NCI-H2107 treated with DMSO at 0.1 percent for 48 hours (cell line): ENCODE data around the gene RNF175.

Experiments used
- DNase-seq: peaks from one replicate; lab custom pipeline; 2025; ENCODE audit not compliant: unreplicated experiment; lab: John Stamatoyannopoulos, UW

Gene RNF175

GRCh38 chr4:153750197-153750817 lies 9.5 kb downstream of the RNF175 start:
- peak; percentile 8 for DNase-seq

GRCh38 chr4:153748378-153748777 lies 11.4 kb downstream of the RNF175 start:
- DNase-seq, result no peak

GRCh38 chr4:153747406-153747955 lies 12.3 kb downstream of the RNF175 start:
- no peak for DNase-seq

DNA sequence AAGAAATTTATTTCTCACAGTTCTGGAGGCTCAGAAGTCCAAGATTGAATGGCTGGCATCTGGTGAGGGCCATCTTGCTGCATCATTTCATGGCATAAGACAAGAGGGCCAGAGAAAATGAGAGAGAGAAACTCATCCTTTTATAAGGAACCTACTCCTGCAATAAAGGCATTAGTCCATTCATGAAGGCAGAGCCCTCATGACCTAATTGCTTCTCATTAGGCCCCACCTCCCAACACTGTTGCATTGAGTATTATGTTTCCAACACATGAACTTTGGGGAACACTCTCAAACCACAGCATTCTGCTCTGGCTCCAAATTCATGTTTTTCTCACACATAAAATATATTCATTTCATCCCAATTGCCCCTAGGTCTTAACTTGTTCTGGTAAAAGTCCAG lies 14.2 kb downstream of the RNF175 start:
- DNase-seq, result no peak

- DNase-seq, result no peak
Observed at GRCh38 chr4:153741541-153741940, 18.3 kb downstream of the RNF175 start.

GRCh38 chr4:153735906-153736461 lies 23.8 kb downstream of the RNF175 start:
- no peak for DNase-seq

GRCh38 chr4:153733751-153734448 lies 25.9 kb downstream of the RNF175 start:
- DNase-seq, result no peak

DNA sequence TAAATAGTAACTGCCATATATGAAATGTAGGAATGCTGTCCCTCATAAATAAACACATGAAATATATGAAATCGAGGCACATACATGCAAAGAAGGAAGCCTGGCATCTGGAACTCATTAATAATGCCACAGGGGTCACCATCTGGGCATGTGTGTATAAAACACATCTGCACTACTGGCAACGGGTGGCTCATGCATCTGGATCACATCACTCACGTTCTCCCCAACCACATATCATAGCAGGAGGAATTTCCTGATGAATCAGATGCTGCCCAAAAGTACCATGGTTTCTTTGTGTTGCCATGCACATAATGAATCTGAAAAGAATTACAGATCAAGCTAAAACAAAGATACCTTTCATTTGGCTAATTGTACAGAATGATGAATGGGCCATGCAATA lies 28.6 kb downstream of the RNF175 start:
- DNase-seq, result no peak

GRCh38 chr4:153729895-153730294 lies 29.9 kb downstream of the RNF175 start:
- no peak for DNase-seq

GRCh38 chr4:153728660-153729059 lies 31.2 kb downstream of the RNF175 start:
- DNase-seq, result no peak

DNA sequence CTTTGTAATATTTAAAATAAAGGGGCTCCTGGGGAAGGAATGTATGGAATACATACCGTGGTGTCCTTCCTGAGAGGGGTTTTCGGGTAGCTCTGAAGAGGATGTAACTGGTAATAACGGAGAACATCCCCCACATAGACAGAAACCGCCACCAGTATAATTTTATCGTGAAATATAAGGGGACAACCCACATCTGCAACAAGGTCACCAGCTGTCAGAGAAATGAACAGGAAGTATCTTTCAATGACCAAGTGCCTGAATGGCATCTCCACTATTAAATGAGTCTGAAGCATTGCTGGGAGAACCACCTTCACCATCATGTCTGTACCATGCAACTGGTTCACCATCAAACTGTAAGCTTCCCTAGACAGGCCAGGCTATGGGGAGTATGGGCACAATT lies 31.7 kb downstream of the RNF175 start:
- no peak for DNase-seq

DNA sequence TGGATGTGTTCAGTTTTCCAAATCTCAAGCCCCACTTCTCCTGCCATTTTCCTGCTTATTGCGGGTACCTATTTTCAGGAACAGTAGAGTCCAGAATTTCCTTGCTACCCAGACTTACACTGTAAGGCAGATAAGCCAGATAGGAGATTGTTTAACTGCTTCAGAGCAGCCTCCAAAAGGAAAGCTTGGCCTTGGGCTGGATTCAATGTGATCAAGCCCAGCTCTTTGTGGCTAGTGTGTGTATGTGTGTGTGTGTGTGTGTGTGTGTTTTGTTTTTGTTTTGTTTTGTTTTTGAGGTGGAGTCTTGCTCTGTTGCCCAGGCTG lies 34.0 kb downstream of the RNF175 start:
- DNase-seq, result no peak

GRCh38 chr4:153725136-153725830 lies 34.5 kb downstream of the RNF175 start:
- no peak for DNase-seq

- DNase-seq, result no peak
Observed at GRCh38 chr4:153724606-153725005, 35.2 kb downstream of the RNF175 start.

- no peak for DNase-seq
Observed at GRCh38 chr4:153722036-153722435, 37.8 kb downstream of the RNF175 start.

DNA sequence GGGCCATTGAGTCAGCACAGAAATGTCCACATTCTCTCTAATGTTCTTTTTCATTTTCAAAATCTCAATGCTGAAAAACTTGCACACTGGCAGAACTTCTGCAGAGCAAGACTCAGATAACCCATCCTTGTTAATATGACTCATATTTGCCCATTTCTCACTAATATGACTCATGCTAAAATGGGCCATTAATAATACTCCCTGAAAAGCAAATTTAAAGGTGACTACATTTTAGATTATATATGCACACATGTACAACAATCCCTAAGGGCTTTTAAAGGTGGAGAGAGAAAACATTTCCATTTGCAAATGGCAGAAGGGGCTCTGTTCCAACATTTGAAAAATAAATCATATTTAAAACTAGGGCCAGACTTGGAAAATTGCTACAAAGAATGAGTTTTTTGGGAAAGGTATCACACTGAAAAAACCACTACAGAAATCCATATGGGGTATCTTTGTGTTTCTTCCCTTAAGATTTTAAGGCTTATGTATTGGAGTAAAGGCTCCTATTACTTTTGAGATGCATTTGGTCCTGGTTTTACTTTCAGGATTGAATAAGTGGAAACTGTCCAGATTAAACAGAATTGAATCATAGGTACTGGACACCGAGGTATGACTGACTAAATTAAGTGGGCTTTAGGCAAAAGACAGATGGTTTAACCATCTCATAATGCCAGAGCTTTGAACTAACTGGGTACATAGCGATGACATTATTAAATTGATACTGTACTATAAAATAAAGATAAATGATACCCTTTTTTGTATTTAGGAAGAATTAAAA lies 45.8 kb downstream of the RNF175 start:
- no peak for DNase-seq

- DNase-seq, result no peak
Observed at GRCh38 chr4:153710681-153711080, 49.1 kb downstream of the RNF175 start.

DNA sequence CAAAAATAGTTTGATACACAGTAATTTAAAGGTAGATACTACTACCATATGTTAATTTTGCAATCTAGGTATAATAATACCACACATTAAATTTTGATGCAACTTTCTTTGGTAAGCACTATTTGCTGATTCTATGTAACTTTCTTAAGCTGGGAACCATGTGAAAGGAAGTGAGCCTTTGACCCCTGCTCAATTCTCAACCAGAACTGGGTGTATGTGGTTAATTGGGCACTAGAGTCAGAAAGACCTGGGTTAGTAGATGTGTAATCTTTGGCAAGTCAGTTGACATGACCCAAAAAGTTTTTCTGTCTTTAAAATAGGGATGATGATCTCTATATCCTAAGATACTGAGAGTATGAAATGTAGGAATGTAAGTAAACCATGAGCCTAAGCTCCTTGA lies 53.3 kb downstream of the RNF175 start:
- DNase-seq, result no peak

GRCh38 chr4:153705743-153706468 lies 53.9 kb downstream of the RNF175 start:
- no peak for DNase-seq

DNA sequence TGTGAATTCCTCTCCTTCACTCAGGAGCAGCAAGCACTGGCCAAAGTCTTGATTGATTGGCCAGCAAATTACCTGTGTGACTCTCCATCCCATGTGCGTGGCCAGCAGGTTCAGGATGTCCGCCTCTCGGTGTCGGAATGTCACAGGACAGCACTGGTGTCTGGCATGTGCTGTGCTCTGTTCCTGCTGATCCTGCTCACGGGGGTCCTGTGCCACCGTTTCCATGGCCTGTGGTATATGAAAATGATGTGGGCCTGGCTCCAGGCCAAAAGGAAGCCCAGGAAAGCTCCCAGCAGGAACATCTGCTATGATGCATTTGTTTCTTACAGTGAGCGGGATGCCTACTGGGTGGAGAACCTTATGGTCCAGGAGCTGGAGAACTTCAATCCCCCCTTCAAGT lies 55.3 kb downstream of the RNF175 start:
- no peak for DNase-seq
